COR-L47 (cell line): ENCODE results near the gene CD247.

ENCODE experiments used
- DNase-seq: peaks from one replicate; lab custom pipeline; 2025; lab: John Stamatoyannopoulos, UW

Gene CD247

GRCh38 chr1:167542109-167543032, 24.0 kb upstream of the CD247 start:
- DNase-seq: peak; percentile 18

- DNase-seq: no peak
Measured at GRCh38 chr1:167541610-167542009, 23.3 kb upstream of the CD247 start.

GRCh38 chr1:167541003-167541402, 22.7 kb upstream of the CD247 start:
- no peak for DNase-seq

GRCh38 chr1:167538657-167539056, 20.3 kb upstream of the CD247 start:
- DNase-seq: no peak

GRCh38 chr1:167533851-167534300, 15.5 kb upstream of the CD247 start:
- peak; percentile 44 for DNase-seq

- no peak for DNase-seq
Measured at GRCh38 chr1:167532964-167533824, 14.9 kb upstream of the CD247 start.

- DNase-seq: no peak
Measured at GRCh38 chr1:167532375-167532774, 14.0 kb upstream of the CD247 start.

GRCh38 chr1:167529829-167530474, 11.6 kb upstream of the CD247 start:
- no peak for DNase-seq

- no peak for DNase-seq
Measured at GRCh38 chr1:167528057-167528728, 9.9 kb upstream of the CD247 start.

- no peak for DNase-seq
Measured at GRCh38 chr1:167526667-167527383, 8.5 kb upstream of the CD247 start.

GRCh38 chr1:167524651-167525050, 6.3 kb upstream of the CD247 start:
- DNase-seq: no peak

- DNase-seq: no peak
Measured at GRCh38 chr1:167522246-167522645, 3.9 kb upstream of the CD247 start.

GRCh38 chr1:167520711-167521206, 2.4 kb upstream of the CD247 start:
- DNase-seq: no peak

- DNase-seq: no peak
Measured at GRCh38 chr1:167517535-167518330, 596 bp downstream of the CD247 start.

GRCh38 chr1:167516404-167517388, 1.6 kb downstream of the CD247 start:
- DNase-seq: no peak

GRCh38 chr1:167515893-167516321, 2.4 kb downstream of the CD247 start:
- no peak for DNase-seq

- no peak for DNase-seq
Measured at GRCh38 chr1:167515461-167515860, 2.9 kb downstream of the CD247 start.

GRCh38 chr1:167514288-167514687, 4.0 kb downstream of the CD247 start:
- DNase-seq: no peak
